ENCODE measurements around the gene FOXO6.

FOXO6 gene

GRCh38 chr1:41355356-41355755 lies 5.9 kb upstream of the FOXO6 start:
- no peak for TF ChIP-seq GATA2 (IDR thresholded peaks at IDR 0.05; ENCODE audit: low read depth, low read length)
- no peak for TF ChIP-seq GATA3 (IDR thresholded peaks at IDR 0.05; ENCODE audit: low read depth, low read length)

GRCh38 chr1:41355761-41356160 lies 5.5 kb upstream of the FOXO6 start:
- TF ChIP-seq GATA2 (IDR thresholded peaks at IDR 0.05; ENCODE audit: low read depth, low read length) = no peak

- TF ChIP-seq GATA2 (IDR thresholded peaks at IDR 0.05; ENCODE audit: low read depth, low read length) (no peak), GATA3 (IDR thresholded peaks at IDR 0.05; ENCODE audit: low read depth, low read length) (no peak)
These were observed 4.5 kb upstream of the FOXO6 start for GRCh38 chr1:41356752-41357151.

GRCh38 chr1:41357451-41358101 lies 3.7 kb upstream of the FOXO6 start:
- no peak for TF ChIP-seq GATA2 (IDR thresholded peaks at IDR 0.05; ENCODE audit: low read depth, low read length)
- no peak for TF ChIP-seq GATA3 (IDR thresholded peaks at IDR 0.05; ENCODE audit: low read depth, low read length)

- TF ChIP-seq GATA3 (IDR thresholded peaks at IDR 0.05; ENCODE audit: low read depth, low read length) (no peak), GATA2 (IDR thresholded peaks at IDR 0.05; ENCODE audit: low read depth, low read length) (no peak)
These were observed 2.9 kb upstream of the FOXO6 start for GRCh38 chr1:41358131-41359021.

GRCh38 chr1:41359211-41360073 lies 1.8 kb upstream of the FOXO6 start:
- no peak for TF ChIP-seq GATA2 (IDR thresholded peaks at IDR 0.05; ENCODE audit: low read depth, low read length)
- no peak for TF ChIP-seq GATA3 (IDR thresholded peaks at IDR 0.05; ENCODE audit: low read depth, low read length)

- TF ChIP-seq GATA2 (IDR thresholded peaks at IDR 0.05; ENCODE audit: low read depth, low read length) (no peak), GATA3 (IDR thresholded peaks at IDR 0.05; ENCODE audit: low read depth, low read length) (no peak)
These were observed 1.0 kb upstream of the FOXO6 start for GRCh38 chr1:41360074-41360785.

- TF ChIP-seq GATA2 (IDR thresholded peaks at IDR 0.05; ENCODE audit: low read depth, low read length) (no peak), GATA3 (IDR thresholded peaks at IDR 0.05; ENCODE audit: low read depth, low read length) (no peak)
These were observed 492 bp downstream of the FOXO6 start for GRCh38 chr1:41361495-41362356.

- no peak for TF ChIP-seq GATA3 (IDR thresholded peaks at IDR 0.05; ENCODE audit: low read depth, low read length)
- no peak for TF ChIP-seq GATA2 (IDR thresholded peaks at IDR 0.05; ENCODE audit: low read depth, low read length)
These were observed 1.1 kb downstream of the FOXO6 start for GRCh38 chr1:41362357-41362721.

GRCh38 chr1:41362749-41363590 lies 1.7 kb downstream of the FOXO6 start:
- TF ChIP-seq GATA2 (IDR thresholded peaks at IDR 0.05; ENCODE audit: low read depth, low read length) (no peak), GATA3 (IDR thresholded peaks at IDR 0.05; ENCODE audit: low read depth, low read length) (no peak)

- TF ChIP-seq GATA3 (IDR thresholded peaks at IDR 0.05; ENCODE audit: low read depth, low read length) = no peak
These were observed 2.5 kb downstream of the FOXO6 start for GRCh38 chr1:41363591-41364320.

Measured in SH-SY5Y (cell line).